ENCODE data around the gene H6PD.

DNA sequence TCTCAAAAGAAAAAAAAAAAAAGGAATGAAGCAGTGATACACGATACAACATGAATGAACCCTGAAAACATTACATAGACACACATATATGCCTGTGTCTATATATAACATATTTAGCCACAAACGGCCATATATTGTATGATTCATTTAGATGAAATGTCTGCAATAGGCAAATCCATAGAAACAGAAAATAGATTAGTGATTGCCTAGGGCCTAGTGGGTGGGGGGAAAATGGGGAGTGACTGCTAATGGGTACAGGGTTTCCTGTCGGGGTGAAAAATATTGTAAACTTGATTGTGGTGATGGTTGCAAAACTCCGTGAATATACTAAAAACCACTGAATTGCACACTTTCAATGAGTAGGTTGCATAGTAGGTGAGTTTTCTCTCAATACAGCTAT, 6.0 kb upstream of the H6PD start:
- TF ChIP-seq, protein P1, sequence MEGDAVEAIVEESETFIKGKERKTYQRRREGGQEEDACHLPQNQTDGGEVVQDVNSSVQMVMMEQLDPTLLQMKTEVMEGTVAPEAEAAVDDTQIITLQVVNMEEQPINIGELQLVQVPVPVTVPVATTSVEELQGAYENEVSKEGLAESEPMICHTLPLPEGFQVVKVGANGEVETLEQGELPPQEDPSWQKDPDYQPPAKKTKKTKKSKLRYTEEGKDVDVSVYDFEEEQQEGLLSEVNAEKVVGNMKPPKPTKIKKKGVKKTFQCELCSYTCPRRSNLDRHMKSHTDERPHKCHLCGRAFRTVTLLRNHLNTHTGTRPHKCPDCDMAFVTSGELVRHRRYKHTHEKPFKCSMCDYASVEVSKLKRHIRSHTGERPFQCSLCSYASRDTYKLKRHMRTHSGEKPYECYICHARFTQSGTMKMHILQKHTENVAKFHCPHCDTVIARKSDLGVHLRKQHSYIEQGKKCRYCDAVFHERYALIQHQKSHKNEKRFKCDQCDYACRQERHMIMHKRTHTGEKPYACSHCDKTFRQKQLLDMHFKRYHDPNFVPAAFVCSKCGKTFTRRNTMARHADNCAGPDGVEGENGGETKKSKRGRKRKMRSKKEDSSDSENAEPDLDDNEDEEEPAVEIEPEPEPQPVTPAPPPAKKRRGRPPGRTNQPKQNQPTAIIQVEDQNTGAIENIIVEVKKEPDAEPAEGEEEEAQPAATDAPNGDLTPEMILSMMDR (IDR thresholded peaks at IDR 0.05; ENCODE audit: insufficient read depth, low read length), result no peak
- TF ChIP-seq GABPA (IDR thresholded peaks at IDR 0.05; ENCODE audit: low read depth) (no peak), POLR2AphosphoS5 (IDR thresholded peaks at IDR 0.05; ENCODE audit: low read depth) (no peak), SPI1 (IDR thresholded peaks at IDR 0.05; ENCODE audit: borderline replicate concordance, low read depth) (no peak)
- TF ChIP-seq, protein P2, sequence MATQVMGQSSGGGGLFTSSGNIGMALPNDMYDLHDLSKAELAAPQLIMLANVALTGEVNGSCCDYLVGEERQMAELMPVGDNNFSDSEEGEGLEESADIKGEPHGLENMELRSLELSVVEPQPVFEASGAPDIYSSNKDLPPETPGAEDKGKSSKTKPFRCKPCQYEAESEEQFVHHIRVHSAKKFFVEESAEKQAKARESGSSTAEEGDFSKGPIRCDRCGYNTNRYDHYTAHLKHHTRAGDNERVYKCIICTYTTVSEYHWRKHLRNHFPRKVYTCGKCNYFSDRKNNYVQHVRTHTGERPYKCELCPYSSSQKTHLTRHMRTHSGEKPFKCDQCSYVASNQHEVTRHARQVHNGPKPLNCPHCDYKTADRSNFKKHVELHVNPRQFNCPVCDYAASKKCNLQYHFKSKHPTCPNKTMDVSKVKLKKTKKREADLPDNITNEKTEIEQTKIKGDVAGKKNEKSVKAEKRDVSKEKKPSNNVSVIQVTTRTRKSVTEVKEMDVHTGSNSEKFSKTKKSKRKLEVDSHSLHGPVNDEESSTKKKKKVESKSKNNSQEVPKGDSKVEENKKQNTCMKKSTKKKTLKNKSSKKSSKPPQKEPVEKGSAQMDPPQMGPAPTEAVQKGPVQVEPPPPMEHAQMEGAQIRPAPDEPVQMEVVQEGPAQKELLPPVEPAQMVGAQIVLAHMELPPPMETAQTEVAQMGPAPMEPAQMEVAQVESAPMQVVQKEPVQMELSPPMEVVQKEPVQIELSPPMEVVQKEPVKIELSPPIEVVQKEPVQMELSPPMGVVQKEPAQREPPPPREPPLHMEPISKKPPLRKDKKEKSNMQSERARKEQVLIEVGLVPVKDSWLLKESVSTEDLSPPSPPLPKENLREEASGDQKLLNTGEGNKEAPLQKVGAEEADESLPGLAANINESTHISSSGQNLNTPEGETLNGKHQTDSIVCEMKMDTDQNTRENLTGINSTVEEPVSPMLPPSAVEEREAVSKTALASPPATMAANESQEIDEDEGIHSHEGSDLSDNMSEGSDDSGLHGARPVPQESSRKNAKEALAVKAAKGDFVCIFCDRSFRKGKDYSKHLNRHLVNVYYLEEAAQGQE (IDR thresholded peaks at IDR 0.05; ENCODE audit: insufficient replicate concordance, low read depth), result no peak
